Hindlimb muscle (tissue), 1 donor: ENCODE results near the gene HSD17B2. TPM values are rescaled to one million over a fixed set of nuclear protein-coding genes. Genes with fewer than 3 reads are reported as not detected.
"Not testable (repeated sequence)": the region's sequence is repeated elsewhere in the genome, so short reads cannot be mapped to it uniquely, and the experiment has no call there.

Experiments used
- DNase-seq: peaks from one replicate; pipeline ENCODE4 v3.0.0-alpha.2; 2013
- polyA plus RNA-seq: library from polyadenylated mRNA; unstranded; fragments of 120-200 nt; gene quantifications from one replicate; pipeline ENCODE4 v1.2.1, GENCODE V29; 2013; ENCODE audit not compliant: insufficient read length

Gene HSD17B2
- polyA plus RNA-seq, 1 donor: 0.30 TPM

GRCh38 chr16:82136956-82137821 lies 102.1 kb downstream of the HSD17B2 start:
- no peak for DNase-seq

DNA sequence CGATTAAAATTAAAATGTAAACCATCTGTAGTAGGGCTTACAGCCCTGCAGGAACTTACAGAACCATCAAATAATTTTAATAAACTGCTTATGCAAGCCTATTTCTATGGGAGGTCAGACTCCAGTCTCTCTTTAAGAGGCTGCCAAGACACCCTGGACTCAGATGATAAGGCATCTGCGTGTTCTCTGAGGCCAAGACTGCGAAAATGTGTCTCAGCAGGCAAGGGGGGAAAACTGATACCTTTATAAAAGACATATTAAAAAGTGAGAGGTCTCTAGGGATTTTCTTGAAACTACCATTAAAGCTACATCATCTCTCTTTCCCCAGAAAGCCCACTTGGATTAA lies 102.7 kb downstream of the HSD17B2 start:
- DNase-seq: no peak

DNA sequence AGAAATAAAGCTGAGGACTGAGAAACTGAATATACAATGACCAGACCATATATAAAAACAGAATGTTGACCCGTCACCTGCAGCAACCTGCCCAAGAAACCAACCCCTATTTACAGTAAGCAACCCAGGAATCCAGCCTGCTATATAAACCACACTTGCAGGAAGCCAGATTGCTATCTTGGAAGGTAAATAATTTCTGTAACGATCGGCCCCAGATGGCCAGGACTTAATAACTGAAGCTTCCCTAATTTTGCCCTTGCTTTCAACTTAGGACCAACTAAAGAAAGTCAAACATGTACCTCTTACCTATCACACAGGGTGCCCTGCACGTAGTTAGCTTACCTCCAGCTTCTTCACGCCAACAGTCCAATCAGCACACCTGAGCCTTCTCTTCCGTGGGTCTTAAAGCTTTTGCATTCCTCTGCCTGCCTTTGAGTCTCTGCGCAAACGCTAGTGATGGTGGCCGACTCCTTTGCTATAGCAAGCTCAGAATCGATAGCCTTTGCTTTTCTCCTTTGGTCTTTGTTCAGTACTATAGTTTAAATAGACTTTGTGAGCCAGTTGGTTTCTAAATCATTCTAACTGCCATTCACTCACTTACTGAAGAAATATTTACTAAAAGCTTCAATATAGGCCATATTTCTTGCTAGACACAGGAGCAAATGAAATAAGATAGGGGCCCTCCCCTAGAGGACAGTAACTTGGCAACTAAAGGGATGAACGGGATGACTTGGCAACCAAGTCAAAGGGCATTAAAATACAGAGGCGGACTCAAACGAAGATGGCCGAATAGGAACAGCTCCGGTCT lies 103.6 kb downstream of the HSD17B2 start:
- no peak for DNase-seq

GRCh38 chr16:82139286-82139571 lies 104.2 kb downstream of the HSD17B2 start:
- DNase-seq: not testable (repeated sequence)

DNA sequence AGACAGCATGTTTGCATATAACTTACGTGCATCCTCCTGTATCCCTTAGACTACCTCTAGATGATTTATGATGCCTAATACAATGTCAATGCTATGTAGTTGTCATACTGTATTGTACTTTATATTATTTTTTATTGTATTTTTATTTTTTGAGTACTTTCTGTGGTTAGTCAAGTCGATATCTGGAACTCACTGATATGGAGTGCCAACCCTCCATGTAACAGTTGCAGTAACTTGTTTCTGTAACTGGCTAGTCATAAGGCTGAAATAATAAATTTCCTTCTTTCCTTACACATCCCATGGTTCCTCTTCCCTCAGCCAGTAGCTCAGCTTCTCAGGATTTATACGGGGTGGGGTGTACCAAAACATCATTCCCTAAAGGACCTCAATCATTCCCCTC lies 111.5 kb downstream of the HSD17B2 start:
- no peak for DNase-seq

- DNase-seq: no peak
These were observed 111.9 kb downstream of the HSD17B2 start for GRCh38 chr16:82146957-82147356.

- DNase-seq: no peak
These were observed 112.5 kb downstream of the HSD17B2 start for GRCh38 chr16:82147546-82147945.

Other genes with a start within 250 kb of the HSD17B2 start
- gene SDR42E1, start 23.8 kb upstream of the HSD17B2 start, polyA plus RNA-seq: 0.66 TPM
- gene MPHOSPH6, start 135.0 kb downstream of the HSD17B2 start, polyA plus RNA-seq: 14.7 TPM